ENCODE results near the gene ADRA2B.
"Not testable (repeated sequence)": the region's sequence is repeated elsewhere in the genome, so short reads cannot be mapped to it uniquely, and the experiment has no call there.

ADRA2B gene

DNA sequence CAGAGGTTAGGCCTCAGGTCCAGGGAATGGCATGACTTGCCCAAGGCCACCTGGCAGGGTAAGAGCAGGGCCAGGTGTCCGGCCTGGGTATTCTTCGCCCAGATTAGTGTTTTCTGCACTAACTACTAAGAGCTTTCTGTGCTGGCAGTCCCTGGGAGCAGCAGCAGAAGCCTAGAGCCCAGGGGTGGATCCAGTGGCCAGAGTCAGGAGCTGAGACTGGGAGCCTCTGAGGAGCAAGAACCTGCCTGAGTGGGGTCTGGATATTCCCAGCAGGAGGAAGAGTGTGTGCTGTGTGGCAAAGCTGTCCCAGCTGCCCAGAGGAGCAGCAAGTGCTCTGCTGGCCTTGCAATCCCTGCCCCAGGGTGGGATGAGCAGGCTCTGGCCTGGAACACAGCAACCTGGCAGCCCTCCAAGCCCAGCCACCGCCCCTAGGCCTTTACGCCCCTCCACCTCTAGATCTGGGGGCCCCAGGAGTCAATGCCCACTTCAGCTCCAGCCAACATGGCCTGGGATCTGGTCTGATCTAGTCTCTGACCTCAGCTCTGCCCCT is 50.9 kb downstream of the ADRA2B start:
- no peak for DNase-seq

DNA sequence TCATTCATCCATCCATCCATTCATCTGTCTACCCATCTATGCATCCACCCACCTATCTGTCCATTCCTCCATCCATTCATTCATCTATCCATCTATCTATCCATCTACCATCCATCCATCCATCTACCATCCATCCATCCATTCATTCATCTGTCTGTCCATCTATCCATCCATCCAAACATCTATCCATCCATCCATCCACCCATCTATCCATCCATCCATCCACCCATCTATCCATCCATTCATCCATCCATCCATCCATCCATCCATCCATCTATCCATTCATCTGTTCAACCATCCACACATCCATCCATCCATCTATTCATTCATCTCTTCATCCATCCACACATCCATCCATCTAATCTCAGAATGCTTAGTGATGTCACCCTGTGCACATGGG is 51.6 kb downstream of the ADRA2B start:
- not testable (repeated sequence) for DNase-seq

DNA sequence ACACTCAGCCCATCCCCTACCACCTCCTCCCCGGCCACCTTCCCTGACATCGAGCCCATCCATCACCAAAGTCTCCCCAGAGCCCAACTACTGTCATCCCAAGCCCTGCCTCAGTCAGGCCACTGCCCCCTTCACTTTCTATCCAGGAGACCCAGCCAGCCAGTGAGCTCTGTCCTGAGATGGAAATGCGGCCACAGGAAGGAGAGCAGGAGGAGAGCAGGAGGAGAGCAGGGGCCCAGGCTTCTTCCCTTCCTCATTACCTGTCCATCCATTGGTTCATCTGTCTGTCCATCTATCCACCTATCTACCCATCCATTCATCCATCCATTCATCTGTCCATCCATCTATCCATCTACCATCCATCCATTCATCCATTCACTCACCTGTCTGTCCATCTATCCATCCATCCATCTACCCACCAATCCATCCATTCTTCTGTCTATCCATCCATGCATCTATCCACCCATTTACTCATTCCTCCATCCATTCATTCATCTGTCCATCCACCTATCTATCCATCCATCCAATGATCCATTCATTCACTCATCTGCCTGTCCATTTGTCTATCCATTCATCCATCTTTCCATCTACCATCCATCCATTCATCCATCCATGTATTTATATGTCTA is 52.2 kb downstream of the ADRA2B start:
- DNase-seq = not testable (repeated sequence)

DNA sequence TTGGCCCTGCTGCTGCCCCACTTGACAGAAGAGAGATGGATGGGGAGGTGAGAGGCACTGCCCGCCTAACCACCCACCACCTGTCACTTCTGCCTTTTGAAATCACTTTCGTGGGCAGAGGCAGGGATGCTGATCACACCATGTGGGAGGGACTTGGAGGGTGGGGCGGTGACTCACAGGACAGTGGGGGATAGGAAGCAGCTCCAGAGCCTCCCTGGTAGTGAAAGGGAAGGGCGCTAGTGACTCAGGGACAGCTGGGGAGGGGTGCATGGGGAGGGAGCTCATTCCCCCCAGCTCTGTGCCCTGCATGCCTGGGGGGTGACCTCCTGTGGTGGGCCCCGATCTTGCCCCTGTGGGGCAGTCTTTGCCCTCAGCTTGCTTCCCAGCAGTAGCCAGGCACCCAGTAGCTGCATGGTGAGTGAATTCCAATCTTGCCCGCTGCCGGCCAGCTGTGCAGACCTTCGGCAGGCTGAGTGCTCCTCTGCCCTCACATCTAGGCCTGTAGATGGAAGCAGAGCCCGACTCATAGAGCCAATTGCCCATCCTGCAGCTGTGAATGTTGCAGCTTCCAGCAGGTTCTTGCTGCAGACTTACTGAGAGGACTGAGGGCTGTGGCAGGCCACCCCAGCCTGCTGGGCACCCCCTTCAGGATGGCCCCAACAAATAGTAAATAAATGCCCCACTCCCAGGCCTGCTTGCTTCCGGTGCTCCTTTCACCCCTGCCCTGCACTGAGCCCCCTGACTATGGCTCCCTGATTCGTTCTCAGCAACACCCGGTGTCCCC is 53.1 kb downstream of the ADRA2B start:
- not testable (repeated sequence) for DNase-seq
